GM19372 (cell line): ENCODE results near the gene PTPRC.
A peak's percentile ranks its signal among the peaks of the same experiment; 100 is the strongest.

Experiments used
- ATAC-seq: cut with Tn5 transposase; IDR thresholded peaks from one replicate; pipeline ENCODE4 v1.9.1; 2021; ENCODE audit warnings: mild to moderate bottlenecking, low read depth, moderate library complexity; ENCODE audit not compliant: unreplicated experiment

PTPRC gene

DNA sequence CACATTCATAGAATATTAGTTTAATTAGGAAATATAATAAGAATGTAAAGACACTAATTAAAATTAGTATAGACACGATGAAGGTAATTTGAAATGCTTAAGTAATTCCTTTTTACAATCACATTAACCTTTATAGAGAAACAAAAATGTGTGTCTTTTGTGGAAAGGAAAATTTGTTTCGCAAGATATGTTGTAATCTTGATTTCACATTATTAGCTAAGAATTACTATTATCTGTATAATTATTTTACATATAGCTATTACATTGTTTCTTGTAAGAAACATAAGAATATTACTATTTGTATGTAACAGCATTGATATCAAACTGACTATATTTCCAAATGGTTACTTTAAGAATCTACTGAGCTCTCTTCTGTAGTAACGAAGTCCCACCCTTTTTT is 111.2 kb downstream of the PTPRC start:
- ATAC-seq: no peak

DNA sequence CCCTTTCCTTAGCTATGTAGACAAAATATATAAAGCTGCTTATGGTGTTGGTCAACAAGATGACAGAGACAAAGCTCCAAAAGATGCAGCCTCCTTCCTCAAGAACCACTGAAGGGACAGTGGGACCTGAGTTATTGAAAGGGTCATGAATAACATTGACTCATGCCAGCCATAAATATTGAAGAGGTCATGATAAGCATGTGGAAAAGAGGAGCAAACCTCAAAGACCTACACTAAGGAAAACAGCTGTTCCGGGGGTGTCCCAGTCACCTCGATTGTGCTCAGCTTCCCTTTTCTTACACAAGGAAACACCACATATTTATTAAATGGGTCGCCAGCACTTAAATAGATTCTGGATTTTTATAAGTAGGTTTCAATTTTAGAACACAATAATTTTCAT is 112.9 kb downstream of the PTPRC start:
- ATAC-seq: no peak

GRCh38 chr1:198754670-198755069 is 115.8 kb downstream of the PTPRC start:
- no peak for ATAC-seq

DNA sequence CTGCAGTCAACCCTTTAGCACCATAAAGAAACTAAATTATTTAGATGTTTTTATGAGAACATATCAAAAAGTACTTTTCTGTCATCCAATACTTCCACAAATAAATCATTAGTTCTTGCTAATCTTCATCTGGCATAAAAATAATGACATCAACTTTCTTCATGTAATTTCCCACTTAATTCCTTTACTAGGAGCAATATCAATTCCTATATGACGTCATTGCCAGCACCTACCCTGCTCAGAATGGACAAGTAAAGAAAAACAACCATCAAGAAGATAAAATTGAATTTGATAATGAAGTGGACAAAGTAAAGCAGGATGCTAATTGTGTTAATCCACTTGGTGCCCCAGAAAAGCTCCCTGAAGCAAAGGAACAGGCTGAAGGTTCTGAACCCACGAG is 116.9 kb downstream of the PTPRC start:
- ATAC-seq: no peak

DNA sequence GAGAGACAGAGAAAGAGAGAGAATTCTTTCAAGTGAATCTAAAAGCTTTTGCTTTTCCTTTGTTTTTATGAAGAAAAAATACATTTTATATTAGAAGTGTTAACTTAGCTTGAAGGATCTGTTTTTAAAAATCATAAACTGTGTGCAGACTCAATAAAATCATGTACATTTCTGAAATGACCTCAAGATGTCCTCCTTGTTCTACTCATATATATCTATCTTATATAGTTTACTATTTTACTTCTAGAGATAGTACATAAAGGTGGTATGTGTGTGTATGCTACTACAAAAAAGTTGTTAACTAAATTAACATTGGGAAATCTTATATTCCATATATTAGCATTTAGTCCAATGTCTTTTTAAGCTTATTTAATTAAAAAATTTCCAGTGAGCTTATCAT is 117.6 kb downstream of the PTPRC start:
- ATAC-seq: no peak

GRCh38 chr1:198761859-198762616 is 123.2 kb downstream of the PTPRC start:
- ATAC-seq: no peak

- ATAC-seq: no peak
Observed at GRCh38 chr1:198763298-198763714, 124.5 kb downstream of the PTPRC start.

- ATAC-seq: no peak
Observed at GRCh38 chr1:198764748-198765147, 125.9 kb downstream of the PTPRC start.

DNA sequence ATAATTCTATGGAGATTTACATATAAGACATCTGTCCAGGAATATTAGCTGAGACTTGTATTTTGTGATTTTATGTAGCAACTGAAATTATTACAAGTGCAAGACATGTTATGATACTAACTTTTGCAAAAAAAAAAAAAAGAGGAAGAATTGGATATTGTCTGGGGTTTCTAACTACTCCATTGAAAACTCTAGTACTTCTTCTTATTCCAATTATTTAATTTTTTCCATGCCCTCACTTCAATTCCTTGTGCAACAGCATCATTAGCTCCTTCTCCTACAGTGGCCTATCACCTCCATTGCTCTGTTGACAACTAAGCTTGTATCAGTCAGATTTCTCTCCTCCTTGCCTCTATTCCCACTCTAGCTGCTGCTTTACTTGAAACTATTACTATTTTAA is 126.6 kb downstream of the PTPRC start:
- ATAC-seq: no peak

DNA sequence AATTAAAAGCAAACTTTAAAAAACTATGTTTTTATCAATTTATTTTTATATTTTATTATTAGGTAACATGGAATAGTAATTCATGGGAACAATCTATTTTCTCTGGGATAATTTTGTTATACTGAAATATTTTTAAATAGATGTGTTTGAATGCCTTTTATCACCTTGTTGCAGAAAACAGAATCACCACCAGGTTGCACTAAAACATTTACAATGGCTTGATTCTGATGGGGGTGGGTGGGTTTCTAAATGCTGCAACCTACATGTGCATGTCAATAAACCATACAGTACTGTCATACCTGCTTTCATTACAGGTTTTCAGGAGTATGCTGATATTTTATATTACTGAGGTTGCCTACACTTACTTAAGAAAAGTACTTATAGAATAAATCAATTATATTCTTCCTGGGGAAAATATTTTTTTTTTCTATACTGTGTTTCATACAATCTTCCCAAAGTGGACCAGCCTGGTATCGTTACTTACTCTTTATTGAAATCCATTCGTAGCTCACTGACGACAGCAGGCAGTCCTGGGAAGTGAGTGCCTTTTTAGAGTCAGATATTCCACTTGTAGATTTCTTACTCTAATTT is 132.8 kb downstream of the PTPRC start:
- no peak for ATAC-seq

DNA sequence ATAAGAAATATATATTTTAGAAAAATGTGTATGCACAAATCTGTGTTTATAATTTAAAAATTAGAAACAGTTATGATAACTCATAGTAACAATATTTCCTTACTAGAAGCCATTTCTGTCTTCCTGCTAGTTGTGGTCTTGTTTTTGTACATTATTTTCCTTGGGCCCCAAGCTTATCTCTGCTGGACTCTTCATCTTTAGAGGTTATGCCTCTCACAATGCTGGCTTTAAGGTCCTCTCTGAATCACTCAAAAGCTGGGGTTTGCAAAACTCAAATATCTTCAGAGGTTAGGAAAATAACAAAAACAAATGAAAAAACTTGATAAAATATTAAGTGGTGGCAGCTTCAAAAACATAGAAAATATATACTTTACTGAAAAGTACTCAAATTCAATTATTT is 133.8 kb downstream of the PTPRC start:
- ATAC-seq: no peak

- no peak for ATAC-seq
Observed at GRCh38 chr1:198773030-198773429, 134.2 kb downstream of the PTPRC start.

DNA sequence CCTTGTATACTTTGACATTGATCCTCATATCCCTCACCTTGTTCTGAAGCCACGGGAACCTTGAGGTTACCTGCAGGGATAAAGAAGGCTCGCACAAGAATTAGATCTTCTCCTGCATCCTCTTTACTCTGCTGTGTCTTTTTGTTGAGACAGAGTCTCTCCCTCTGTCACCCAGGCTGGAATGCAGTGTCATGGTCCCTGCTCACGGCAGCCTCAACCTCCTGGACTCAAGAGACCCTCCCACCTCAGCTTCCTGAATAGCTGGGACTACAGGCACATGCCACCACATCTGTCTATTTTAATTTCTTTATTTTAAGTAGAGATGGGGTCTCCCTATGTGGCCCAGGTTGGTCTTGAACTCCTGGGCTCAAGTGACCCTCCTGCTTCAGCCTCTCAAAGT is 134.7 kb downstream of the PTPRC start:
- no peak for ATAC-seq

GRCh38 chr1:198774421-198774820 is 135.6 kb downstream of the PTPRC start:
- ATAC-seq: no peak

GRCh38 chr1:198775606-198776005 is 136.8 kb downstream of the PTPRC start:
- no peak for ATAC-seq

DNA sequence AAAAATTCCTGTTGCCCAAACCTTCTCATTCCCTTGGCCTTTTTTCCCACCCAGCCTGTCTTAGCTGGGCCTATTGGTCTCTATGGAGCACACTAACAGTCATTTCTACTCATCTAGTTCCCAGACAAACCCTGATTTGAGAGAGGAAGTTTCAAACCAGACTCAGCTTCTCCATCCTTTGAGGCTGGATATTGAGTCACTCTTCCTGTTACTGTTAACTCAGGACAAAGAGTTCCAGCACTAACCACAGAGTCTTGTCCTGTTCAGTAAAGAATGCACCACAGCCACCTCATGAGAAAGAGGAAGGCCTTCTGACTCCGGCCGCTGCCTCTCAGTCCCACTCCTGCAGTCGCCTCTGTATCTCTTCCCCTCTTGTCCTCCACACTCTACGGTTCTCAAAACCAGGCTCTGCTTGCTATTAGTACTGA is 137.8 kb downstream of the PTPRC start:
- no peak for ATAC-seq

DNA sequence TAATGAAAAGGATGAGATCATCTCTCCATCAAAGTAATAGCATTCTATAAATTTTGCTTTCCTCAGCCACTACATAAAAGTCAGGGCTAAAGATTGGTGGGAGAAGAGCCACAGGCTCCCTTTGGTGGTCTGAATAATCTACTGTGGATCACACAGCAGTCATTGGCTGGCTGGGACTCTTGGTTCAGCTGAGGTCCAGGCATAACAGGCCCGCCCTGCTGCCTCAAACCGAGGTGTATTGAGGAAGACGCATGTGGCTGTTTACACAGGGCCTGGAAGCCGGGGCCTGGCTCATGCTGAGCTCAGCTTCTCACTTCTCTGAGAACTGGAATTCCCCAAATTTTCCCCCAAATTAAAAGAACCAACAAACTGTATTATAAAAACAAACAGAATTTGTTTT is 139.2 kb downstream of the PTPRC start:
- ATAC-seq: no peak

GRCh38 chr1:198780376-198780775 is 141.5 kb downstream of the PTPRC start:
- ATAC-seq: no peak

- peak; percentile 57 for ATAC-seq
Observed at GRCh38 chr1:198788561-198789064, 149.8 kb downstream of the PTPRC start.

DNA sequence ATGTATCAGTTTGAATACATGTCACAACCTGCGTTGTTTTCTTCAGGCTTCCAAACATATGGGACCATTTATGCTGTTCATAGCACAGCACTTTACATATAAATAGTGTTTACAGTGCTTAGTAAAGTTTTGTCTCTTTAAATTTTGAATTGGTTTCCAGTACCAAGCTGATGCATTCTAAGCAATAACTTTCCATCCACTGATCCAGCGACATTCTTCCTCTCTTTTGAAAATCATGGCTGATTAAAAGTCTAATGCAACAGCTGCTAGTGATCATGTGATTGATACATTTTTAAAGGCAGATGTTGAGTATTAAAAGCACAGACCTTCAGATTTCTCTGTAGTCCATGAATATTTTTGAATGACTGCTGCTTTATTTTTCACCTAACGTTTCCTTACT is 154.9 kb downstream of the PTPRC start:
- no peak for ATAC-seq

DNA sequence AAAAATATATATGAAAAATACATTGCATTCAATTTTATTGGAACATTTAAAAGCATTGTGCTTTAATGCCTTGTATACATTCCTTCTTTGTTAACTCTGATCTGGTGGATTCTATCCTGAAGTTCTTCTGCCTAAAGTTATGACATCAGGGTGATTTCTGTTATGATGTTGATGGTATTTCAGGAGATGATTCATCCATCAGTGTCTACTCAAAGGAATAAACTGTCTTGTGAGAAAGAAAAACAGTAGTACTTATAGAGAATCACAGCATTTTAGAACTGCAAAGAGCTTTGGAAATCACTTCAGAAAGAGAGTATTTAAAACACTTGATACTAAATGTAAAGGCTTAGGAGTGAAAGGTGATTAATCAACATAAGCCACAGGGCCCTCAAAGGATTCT is 155.7 kb downstream of the PTPRC start:
- no peak for ATAC-seq

DNA sequence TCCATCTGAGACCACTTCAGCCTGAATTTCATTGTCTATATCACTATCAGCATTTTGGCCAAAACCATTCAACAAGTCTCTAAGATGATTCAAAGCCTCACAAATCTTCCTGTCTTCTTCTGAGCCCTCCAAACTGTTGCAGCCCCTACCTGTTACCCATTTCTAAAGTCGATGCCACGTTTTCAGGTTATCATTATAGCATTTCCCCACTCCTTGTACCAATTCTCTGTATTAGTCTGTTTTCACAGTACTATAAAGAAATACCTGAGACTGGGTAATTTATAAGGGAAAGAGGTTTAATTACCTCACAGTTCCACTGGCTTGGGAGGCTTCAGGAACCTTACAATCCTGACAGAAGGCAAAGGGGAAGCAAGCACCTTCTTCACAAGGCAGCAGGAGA is 158.8 kb downstream of the PTPRC start:
- ATAC-seq: no peak
